HL-60/S4 treated with phorbol 12-myristate 13-acetate at 8.2 ng/mL for 4 days and 3 days (cell line): ENCODE measurements around the gene UCK1.
"Not testable (repeated sequence)": the region's sequence is repeated elsewhere in the genome, so short reads cannot be mapped to it uniquely, and the experiment has no call there.

Source experiments
- in situ Hi-C: fragments of 300-500 bp; cut with MboI; formaldehyde crosslinking; loops from 2 replicates; pipeline ENCODE4 v1.15.0; 2022; ENCODE audit warnings: low sequenced_read_pairs

UCK1 gene

GRCh38 chr9:131554087-131554842, 23.2 kb upstream of the UCK1 start:
- in situ Hi-C loops = no loop called here

- in situ Hi-C loops = no loop called here
Observed at GRCh38 chr9:131552030-131552429, 21.0 kb upstream of the UCK1 start.

GRCh38 chr9:131550465-131550864, 19.4 kb upstream of the UCK1 start:
- in situ Hi-C loops = not testable (repeated sequence)

GRCh38 chr9:131549186-131549585, 18.1 kb upstream of the UCK1 start:
- in situ Hi-C loops = not testable (repeated sequence)

GRCh38 chr9:131546336-131547084, 15.4 kb upstream of the UCK1 start:
- in situ Hi-C loops = no loop called here

- in situ Hi-C loops = no loop called here
Observed at GRCh38 chr9:131545786-131546335, 14.8 kb upstream of the UCK1 start.

GRCh38 chr9:131545003-131545785, 14.1 kb upstream of the UCK1 start, which contains the start of gene PRRT1B:
TSS of gene PRRT1B (plus strand) at chr9:131545523. CDS start at chr9:131545616, 93 bp downstream.
- in situ Hi-C loops = no loop called here

GRCh38 chr9:131543141-131543540, 12.1 kb upstream of the UCK1 start:
- in situ Hi-C loops = no loop called here

GRCh38 chr9:131539223-131539923, 8.3 kb upstream of the UCK1 start:
- in situ Hi-C loops = no loop called here

GRCh38 chr9:131537946-131538345, 6.9 kb upstream of the UCK1 start:
- in situ Hi-C loops = no loop called here

- in situ Hi-C loops = no loop called here
Observed at GRCh38 chr9:131534721-131535237, 3.7 kb upstream of the UCK1 start.

GRCh38 chr9:131530546-131530919, 530 bp downstream of the UCK1 start:
- in situ Hi-C loops = no loop called here

- in situ Hi-C loops = no loop called here
Observed at GRCh38 chr9:131529597-131530545, 1.2 kb downstream of the UCK1 start.

GRCh38 chr9:131528886-131529505, 2.1 kb downstream of the UCK1 start:
- in situ Hi-C loops = no loop called here

GRCh38 chr9:131528186-131528585, 2.9 kb downstream of the UCK1 start:
- in situ Hi-C loops = no loop called here

GRCh38 chr9:131525643-131526565, 5.2 kb downstream of the UCK1 start:
- in situ Hi-C loops = no loop called here

- in situ Hi-C loops = no loop called here
Observed at GRCh38 chr9:131524665-131525315, 6.3 kb downstream of the UCK1 start.
